T-helper 1 cell treated with Interleukin-12 subunit alpha and Interleukin-12 subunit beta and Interleukin-4 antibody, amounts not matched to agents 30 ng/mL and 1 ng/mL, for 36 hours (primary cell): ENCODE measurements around the gene KIF3A. TPM values are rescaled to one million over a fixed set of nuclear protein-coding genes. Genes with fewer than 3 reads are reported as not detected.

Experiments used
- intact Hi-C: fragments of 100-400 bp; cut with micrococcal nuclease; formaldehyde crosslinking; loops from one replicate; pipeline ENCODE4 v1.15.1; 2024
- total RNA-seq: library from RNA; stranded (reverse); gene quantifications from 2 replicates; pipeline ENCODE4 v1.2.3, GENCODE V29; 2022

KIF3A gene
- total RNA-seq, 1 donor from 2014 or later = 41.2 TPM

DNA sequence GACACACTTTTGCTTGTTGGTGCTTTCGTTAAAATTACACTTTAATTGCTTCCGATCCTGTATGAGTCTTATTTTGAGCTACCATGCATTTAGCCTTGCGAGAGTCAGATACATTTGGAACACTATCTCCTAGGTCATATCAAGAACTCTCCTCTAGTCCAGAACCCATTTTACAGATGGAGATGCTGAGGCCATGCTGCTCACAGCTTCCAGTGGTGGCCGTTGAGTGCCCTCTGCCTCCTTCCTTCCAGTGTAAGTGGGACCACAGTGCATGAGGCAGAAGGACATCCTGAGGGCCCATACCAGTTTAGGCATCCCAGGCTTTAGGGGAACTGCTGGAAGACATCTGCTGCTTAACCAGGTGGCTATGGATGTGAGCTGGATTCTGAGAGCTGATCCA is 16.8 kb upstream of the KIF3A start:
- intact Hi-C loops = no loop called here

- intact Hi-C loops = no loop called here
These were observed 16.0 kb upstream of the KIF3A start for GRCh38 chr5:132753135-132753987.

DNA sequence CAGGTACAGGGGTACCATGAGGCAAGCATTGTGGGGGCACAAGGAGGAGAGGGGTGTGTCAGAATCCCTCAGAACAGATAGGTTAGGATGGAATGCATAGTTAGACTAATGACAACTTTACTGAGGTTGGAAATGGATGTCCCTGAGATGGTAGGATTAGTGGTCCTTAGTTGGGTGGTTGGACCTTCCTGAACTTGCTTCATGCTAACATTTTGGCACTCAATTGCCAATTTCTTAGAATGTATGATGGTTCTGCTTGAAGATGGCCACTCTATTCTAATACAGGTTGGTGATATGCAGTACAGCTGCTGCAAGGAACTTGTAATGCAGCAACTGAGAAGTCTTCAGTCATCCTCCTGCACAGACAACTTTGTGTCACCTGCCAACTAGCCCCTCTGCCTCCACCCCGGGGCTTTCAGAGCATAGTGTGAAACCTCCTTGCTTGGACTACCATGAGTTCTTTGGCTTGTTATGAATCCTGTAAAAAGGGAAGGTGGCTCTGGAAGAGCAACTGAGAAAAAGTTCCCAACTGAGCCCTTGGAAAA is 15.3 kb upstream of the KIF3A start:
- intact Hi-C loops = no loop called here

GRCh38 chr5:132751971-132752580 is 14.7 kb upstream of the KIF3A start:
- intact Hi-C loops = loop anchor here (1.0 kb wide), 3 partner anchors 15 to 60 kb away; partner anchors contain the start of gene KIF3A

DNA sequence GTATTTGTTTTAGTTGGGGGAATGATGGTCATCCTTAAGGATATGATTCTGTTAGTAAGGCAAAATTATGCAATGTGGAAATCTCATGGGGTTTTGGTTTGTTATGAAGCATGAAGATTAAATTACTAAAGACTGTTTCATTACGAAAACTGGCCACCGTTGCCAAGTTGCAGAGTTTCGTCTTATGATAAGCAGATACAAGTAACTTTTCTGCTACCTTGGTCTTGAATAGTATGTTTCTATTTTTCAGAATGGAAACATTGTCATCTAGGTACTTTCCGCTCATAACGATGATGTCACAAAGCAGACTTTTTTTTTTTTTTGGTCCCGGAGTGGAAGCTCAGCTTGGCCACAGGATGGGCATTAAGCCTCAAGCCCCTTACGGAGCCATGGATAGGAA is 14.1 kb upstream of the KIF3A start:
- intact Hi-C loops = loop anchor here (1.0 kb wide), 3 partner anchors 14 to 61 kb away; partner anchors contain the start of gene KIF3A

DNA sequence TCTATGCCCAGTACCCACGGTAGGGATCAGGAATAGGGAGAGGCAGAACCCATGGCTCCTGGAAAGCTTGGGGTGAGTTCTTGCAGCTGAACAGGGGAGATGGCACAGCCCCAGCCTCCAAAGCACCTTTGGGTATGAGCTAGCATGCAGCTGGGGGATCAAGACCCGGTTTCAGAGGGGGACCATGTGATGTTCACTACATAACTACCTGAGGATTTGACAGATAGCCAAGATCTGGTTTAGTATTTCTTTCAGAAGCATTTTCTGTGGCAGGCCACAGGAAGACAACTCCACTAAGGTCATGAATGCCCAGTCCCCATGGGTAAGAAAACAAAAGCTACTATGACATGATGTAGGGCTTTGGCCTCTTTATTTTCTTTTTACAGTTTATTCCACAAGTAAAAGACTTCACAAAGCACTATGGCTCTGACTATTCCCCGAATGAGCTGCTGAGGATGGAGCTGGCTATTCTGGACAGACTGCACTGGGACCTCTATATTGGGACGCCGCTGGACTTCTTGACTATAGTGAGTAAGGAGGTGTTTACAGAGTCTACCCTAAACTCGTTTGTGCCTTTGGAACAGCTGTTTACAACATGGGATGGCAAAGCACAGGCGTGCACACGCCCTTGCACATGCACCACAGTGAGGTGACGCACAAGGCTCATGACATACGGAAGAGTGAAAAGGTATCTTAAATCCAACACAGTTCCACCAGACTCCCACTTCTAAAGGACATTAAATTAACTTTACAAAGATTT is 13.3 kb upstream of the KIF3A start:
- intact Hi-C loops = loop anchor here (1.0 kb wide), 3 partner anchors 13 to 62 kb away; partner anchors contain the start of gene KIF3A

DNA sequence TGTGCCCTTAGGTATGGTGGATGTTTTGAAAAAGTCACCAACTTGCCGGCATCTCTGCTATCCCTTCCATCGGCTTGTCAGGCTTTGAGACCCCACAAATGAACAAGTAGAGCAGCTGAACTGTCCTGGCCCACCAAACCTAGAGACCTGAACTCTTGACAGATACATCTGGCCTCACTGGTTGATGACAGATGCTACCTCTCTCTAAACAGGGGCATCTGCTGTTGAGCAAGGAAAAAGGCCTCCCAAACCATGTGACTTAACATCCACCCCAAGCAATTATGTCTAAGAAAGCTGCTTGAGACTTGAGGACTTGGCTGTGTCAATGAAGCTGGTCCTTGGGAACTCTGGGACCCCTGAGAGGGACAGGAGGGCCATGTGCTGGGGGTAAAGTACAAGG is 12.2 kb upstream of the KIF3A start:
- intact Hi-C loops = loop anchor here (2.0 kb wide), 1 partner anchor 109 kb away; no protein-coding TSS in a partner anchor

GRCh38 chr5:132748522-132749000 is 11.2 kb upstream of the KIF3A start:
- intact Hi-C loops = loop anchor here (2.0 kb wide), 1 partner anchor 108 kb away; no protein-coding TSS in a partner anchor

- intact Hi-C loops = loop anchor here (1.0 to 2.0 kb wide), 2 partner anchors 72 to 107 kb away; no protein-coding TSS in a partner anchor
These were observed 10.5 kb upstream of the KIF3A start for GRCh38 chr5:132747616-132748440.

DNA sequence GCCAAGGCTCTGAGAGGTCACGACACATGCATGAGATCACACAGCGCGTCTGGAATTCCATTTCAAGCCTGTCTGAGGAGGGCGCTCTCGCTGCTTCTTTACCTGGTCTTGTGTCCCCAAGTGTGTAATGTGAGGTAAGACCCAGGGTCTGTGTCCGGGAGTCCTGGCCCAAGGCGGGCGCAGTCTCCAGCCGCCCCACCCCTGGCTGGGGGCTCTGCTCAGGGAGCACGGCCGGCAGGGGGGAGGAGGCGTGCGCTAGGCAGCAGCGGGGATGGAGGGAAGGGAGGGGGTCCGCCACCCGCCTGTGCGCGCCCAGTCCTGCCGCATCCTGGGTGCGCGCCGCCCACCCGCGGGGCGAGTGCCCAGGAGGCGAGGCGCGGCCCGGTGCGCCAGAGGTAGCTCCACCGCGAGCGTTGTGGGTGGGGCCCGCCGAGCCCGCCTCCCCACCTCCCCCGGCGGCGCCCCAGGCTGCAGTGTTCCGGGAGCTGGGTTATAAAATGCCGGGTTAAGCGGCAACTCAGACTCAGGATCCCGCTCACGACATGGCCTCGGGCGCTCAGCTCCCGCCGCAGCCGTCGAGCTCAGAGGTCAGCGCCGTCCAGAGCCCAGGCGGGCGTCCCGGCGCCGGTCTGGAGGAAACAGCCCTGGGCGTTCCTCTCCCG is 9.7 kb upstream of the KIF3A start, which contains the start of gene CCNI2:
Gene CCNI2, plus strand, starts transcription at position 473 of the 662 bp plus-strand sequence. Its CDS starts 70 bp downstream, at position 543.
- intact Hi-C loops = loop anchor here (1.0 kb wide), 2 partner anchors 10 to 73 kb away; partner anchors contain the start of gene KIF3A

GRCh38 chr5:132746592-132746953 is 9.2 kb upstream of the KIF3A start:
- intact Hi-C loops = loop anchor here (1.0 kb wide), 1 partner anchor 9 kb away; the partner anchor contains the start of gene KIF3A

- intact Hi-C loops = no loop called here
These were observed 7.3 kb upstream of the KIF3A start for GRCh38 chr5:132744659-132745058.

DNA sequence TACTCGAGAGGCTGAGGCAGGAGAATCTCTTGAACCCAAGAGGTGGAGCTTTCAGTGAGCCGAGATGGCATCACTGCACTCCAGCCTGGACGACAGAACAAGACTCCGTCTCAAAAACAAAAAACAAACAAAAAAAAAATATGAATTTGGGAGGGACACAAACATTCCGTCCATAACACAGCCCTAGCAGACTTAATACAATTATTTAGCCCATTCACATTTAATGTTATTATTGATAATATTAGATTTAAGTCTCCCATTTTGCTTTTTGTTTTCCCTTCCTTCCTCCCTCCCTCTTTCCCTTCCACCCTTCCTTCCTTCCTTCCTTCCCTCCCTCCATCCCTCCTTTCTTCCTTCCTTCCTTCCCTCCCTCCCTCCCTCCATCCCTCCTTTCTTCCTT is 5.3 kb upstream of the KIF3A start:
- intact Hi-C loops = no loop called here

- intact Hi-C loops = no loop called here
These were observed 4.8 kb upstream of the KIF3A start for GRCh38 chr5:132742158-132742557.

DNA sequence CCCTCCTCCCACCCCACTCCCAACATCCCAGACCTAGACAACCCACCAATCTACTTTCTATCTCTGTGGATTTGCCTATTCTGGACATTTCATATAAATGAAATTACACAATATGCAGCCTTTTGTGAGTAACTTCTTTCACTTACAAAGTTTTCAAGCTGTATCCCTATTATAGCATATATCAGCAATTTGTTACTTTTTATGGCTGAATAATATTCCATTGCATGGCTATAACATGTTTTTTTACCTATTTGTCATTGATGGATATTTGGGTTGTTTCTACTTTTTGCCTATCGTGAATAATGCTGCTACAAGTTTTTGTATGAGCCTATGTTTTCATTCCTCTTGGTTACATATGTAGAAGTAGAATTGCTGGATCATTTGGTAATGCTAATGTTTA is 1.9 kb upstream of the KIF3A start:
- intact Hi-C loops = loop anchor here (5.0 kb wide), 4 partner anchors 223 to 1102 kb away; partner anchors contain the start of genes AFF4, HSPA4 and RAPGEF6

- intact Hi-C loops = loop anchor here (1.0 to 5.0 kb wide), 15 partner anchors 8 to 1101 kb away; partner anchors contain the start of genes AFF4, GDF9, HSPA4 and RAD50
These were observed 786 bp upstream of the KIF3A start for GRCh38 chr5:132737982-132738681.

DNA sequence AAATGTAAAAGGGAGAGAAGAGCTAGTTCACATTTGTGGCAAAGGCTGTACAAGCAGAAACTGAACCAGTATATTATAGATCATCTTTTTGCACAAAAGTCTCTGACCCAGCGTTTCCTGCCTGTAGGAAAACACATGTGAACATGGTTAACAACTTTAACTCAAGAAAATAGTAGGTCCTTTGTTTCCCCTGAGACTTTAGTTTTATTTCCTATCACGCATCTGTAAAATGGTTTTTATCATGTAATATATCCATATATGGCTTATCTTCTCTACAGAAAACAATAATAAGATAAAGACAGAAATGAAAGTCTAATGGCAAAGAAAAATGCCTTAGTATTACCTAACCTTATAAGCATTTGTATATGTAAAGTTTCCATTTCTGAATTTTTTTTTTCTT is 2.7 kb downstream of the KIF3A start:
- intact Hi-C loops = loop anchor here (5.0 kb wide), 4 partner anchors 228 to 1097 kb away; partner anchors contain the start of genes AFF4, HSPA4 and RAPGEF6

GRCh38 chr5:132733499-132734148 is 3.7 kb downstream of the KIF3A start:
- intact Hi-C loops = no loop called here
